Ishikawa (cell line): ENCODE results near the gene NT5DC1.
A peak's percentile ranks its signal among the peaks of the same experiment; 100 is the strongest.

ENCODE experiments used
- CEBPB ChIP-seq: IDR thresholded peaks from 2 replicates; pipeline ENCODE4 v1.6.1; 2012
- CREB1 ChIP-seq: IDR thresholded peaks from 2 replicates; pipeline ENCODE4 v1.6.1; 2012; ENCODE audit warnings: low read depth
- EGR1 ChIP-seq: IDR thresholded peaks from 2 replicates; pipeline ENCODE4 v1.6.1; 2012
- EP300 ChIP-seq: IDR thresholded peaks from 2 replicates; pipeline ENCODE4 v1.6.1; 2012; ENCODE audit warnings: borderline replicate concordance
- FOXM1 ChIP-seq: IDR thresholded peaks from 2 replicates; pipeline ENCODE4 v1.6.1; 2012; ENCODE audit warnings: low read depth, borderline replicate concordance
- MAX ChIP-seq: IDR thresholded peaks from 2 replicates; pipeline ENCODE4 v1.6.1; 2012
- NFIC ChIP-seq: IDR thresholded peaks from 2 replicates; pipeline ENCODE4 v1.6.1; 2012
- RAD21 ChIP-seq: IDR thresholded peaks from 2 replicates; pipeline ENCODE4 v1.6.1; 2012; ENCODE audit warnings: low read depth
- REST ChIP-seq: IDR thresholded peaks from 2 replicates; pipeline ENCODE4 v1.6.1; 2012; ENCODE audit warnings: low read depth, mild to moderate bottlenecking
- TAF1 ChIP-seq: IDR thresholded peaks from 2 replicates; pipeline ENCODE4 v1.6.1; 2012; ENCODE audit warnings: low read depth, mild to moderate bottlenecking
- TCF12 ChIP-seq: IDR thresholded peaks from 2 replicates; pipeline ENCODE4 v1.6.1; 2012; ENCODE audit warnings: low read depth
- TEAD4 ChIP-seq: IDR thresholded peaks from 2 replicates; pipeline ENCODE4 v1.6.1; 2012
- USF1 ChIP-seq: IDR thresholded peaks from 2 replicates; pipeline ENCODE4 v1.6.1; 2012
- YY1 ChIP-seq: IDR thresholded peaks from 2 replicates; pipeline ENCODE4 v1.6.1; 2012; ENCODE audit warnings: low read depth
- ZBTB7A ChIP-seq: IDR thresholded peaks from 2 replicates; pipeline ENCODE4 v1.6.1; 2012; ENCODE audit warnings: low read depth

Gene NT5DC1

GRCh38 chr6:116208056-116208785 lies 107.6 kb downstream of the NT5DC1 start:
- TF ChIP-seq TEAD4: no peak
- no peak for TF ChIP-seq TAF1
- TF ChIP-seq USF1: no peak
- no peak for TF ChIP-seq REST
- TF ChIP-seq CEBPB: no peak
- TF ChIP-seq EGR1: no peak
- TF ChIP-seq RAD21: no peak
- no peak for TF ChIP-seq FOXM1
- TF ChIP-seq MAX: no peak
- no peak for TF ChIP-seq CREB1
- no peak for TF ChIP-seq TCF12
- no peak for TF ChIP-seq ZBTB7A
- TF ChIP-seq NFIC: no peak
- TF ChIP-seq EP300: no peak
- TF ChIP-seq YY1: no peak

- TF ChIP-seq EGR1 (no peak), ZBTB7A (no peak), USF1 (no peak), EP300 (no peak), CEBPB (no peak), NFIC (no peak), REST (no peak), YY1 (no peak), TEAD4 (no peak), CREB1 (no peak), FOXM1 (no peak), TCF12 (no peak)
Measured at GRCh38 chr6:116210316-116210715, 109.7 kb downstream of the NT5DC1 start.

GRCh38 chr6:116210750-116211425 lies 110.2 kb downstream of the NT5DC1 start:
- no peak for TF ChIP-seq CEBPB
- TF ChIP-seq FOXM1: no peak
- no peak for TF ChIP-seq CREB1
- no peak for TF ChIP-seq TAF1
- TF ChIP-seq NFIC: peak; percentile 40; the same call in 1 of the 2 replicates
- no peak for TF ChIP-seq MAX
- no peak for TF ChIP-seq REST
- TF ChIP-seq TEAD4: peak; percentile 18; the same call in 1 of the 2 replicates
- TF ChIP-seq TCF12: no peak
- no peak for TF ChIP-seq EP300
- TF ChIP-seq RAD21: no peak
- no peak for TF ChIP-seq USF1
- TF ChIP-seq ZBTB7A: no peak
- no peak for TF ChIP-seq YY1
